GM18873 (cell line): ENCODE measurements around the gene ZNF469.

Experiments
- ATAC-seq: cut with Tn5 transposase; IDR thresholded peaks from one replicate; pipeline ENCODE4 v1.9.1; 2021; ENCODE audit warnings: mild to moderate bottlenecking, moderate library complexity, moderate number of reproducible peaks; ENCODE audit not compliant: unreplicated experiment, low FRiP score

The ZNF469 gene

GRCh38 chr16:88345721-88346560 is 36.8 kb upstream of the ZNF469 start:
- ATAC-seq: no peak

DNA sequence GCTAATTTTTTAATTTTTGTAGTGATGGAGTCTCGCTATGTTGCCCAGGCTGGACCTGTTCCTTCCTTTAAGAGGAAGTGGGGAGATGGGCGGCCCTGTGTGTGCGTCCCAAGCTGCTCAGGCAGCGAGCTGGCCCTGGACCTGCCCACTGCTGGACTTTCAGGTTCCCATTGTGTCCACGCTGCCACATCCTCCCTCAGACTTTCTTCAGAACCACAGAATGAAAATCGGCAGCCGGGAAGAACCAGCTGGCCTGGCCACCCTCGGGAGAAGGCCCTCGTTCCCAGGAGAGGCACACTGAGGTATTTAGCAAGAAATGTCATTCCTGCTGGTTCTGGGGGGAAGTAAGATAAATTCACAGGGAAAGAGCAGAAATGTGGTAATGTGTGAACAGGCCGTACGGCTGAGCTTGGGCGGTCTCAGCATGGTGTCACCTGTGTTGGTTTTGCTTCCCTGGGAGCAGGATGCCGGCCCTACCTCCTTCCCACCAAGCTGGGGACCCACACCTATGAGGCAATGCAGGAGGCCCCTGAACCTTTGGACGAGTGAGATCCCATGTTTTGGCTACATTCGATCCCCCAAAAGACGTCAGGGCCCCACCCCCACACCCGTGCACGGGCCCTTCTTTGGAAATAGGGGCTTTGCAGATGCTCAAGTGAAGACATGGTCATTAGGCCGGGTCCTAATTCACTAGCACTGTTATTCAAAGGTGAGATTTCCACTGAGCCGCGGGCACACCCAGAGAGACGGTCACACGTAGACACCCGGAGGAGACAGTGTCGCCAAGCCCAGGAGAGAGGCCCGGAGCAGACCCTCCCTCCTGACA is 35.9 kb upstream of the ZNF469 start:
- no peak for ATAC-seq

GRCh38 chr16:88347656-88348376 is 34.9 kb upstream of the ZNF469 start:
- no peak for ATAC-seq

DNA sequence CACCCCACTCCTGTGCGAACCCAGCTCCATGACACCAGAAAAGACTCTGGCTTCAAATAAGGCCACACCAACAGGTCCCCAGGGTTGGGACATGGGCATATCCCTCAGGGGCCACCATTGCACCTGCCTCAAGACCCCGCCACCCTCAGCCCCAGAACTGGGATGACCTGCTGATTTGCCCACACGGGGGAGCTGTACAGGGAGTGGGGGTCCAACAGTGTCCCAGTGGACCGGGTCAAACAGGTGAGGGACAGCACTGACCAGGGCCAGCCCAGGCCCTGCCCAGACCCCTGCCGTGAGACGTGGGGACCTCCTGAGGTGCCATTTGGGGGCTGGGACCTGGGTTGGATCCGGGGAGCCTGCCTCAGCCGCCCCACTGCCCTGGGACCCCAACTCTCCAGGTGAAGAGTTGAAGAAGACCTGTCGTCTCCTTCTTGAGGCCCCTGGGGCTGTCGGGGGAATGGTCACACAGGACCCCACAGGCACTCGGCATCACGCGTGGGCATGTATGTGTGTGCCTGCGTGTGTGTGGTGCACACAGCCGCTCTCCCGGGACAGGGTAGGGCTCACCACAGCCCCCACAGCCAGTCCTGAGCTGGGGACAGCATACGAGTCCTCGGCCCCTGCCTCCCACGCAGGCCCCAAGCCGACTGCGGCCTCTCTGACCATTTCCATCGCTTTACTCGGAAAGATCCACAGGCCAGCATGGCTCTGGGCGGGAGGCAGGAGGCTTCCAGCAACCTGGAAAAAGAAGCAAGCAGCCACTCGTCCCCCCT is 34.2 kb upstream of the ZNF469 start:
- no peak for ATAC-seq

DNA sequence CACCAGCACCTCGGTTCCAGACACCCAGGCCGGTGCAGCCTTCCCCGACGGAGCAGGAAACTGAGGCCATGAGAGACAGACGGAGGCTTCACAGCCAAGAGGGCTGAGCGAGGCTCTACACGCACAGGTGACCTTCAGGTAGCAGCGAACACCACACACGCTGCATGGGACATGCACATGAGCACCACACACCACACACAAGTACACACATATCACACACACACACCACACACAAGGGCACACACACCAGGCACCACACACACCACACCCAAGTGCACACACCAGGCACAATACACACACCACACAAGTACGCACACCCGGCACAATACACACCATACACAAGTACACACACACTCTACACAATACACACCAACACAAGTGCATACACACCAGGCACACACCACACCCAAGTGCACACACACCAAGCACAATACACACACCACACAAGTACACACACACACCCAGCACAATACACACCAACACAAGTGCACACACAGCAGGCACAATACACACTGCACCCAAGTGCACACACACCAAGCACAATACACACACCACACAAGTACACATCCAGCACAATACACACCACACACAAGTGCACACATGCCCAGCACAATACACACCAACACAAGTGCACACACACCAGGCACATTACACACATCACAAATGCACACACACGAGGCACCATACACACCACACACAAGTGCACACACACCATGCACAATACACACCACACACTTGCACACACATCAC is 33.4 kb upstream of the ZNF469 start:
- no peak for ATAC-seq

DNA sequence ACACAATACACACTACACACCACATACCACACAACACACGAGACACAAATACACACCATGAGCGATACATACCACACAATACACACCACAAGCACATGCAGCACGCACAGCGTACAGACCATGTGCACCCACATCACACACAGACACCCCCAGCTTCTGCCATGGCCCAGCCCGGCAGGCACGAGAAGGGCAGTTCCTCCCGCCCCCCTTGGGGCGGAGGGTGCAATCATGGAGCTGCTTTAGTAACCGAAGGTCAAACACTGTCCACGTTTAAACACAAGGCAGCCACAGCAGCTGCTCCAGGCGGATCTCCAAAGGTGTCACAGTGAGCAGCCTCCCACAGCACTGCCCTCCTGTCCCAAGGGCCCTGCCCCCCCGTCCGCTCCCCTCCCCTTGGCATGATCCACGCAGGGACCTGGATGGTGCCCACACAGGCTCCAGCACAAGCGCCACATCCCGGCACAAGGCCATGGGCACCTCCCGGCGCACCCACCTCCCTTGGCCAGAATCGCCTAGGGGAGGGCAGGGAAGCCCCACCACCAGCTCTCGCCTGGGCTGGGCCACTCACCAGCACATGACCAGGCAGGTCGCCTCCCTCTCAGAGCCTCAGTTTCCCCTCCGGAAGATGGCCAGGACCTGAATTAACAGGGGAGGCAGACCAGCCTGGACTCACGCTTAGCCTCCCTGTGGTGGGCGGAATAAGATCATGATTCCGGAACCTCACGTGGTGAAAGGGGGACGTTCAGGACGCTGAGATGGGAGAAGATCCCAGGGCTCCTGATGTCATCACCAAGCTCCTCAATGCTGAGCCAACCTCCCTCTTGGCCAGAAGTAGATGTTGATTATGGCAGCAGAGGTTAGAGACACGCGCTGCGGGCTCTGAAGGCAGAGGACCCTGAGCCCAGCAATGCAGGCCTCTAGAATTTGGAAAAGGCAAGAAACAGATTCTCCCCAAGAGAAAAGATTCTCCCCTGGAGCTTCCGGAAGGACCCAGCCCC is 32.6 kb upstream of the ZNF469 start:
- no peak for ATAC-seq

DNA sequence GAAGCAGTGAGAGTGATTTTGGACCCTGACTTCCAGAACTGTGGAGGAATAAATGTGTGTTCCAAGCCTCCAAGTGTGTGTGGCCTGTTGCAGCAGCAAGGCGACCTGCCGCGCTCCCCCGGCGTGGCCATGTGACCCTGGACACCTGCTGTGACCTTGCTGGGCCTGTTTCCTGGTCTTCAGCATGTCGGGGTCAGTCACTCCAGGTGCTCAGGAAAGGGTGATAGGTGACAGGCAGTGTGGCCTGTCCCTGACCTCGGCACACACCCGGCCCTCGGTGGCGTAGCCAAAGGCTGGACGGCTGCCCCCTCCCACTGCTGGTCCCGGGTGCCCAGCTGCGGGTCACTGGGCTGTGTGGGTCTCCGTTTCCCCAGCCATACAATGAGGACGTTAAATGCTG is 31.8 kb upstream of the ZNF469 start:
- ATAC-seq: no peak

DNA sequence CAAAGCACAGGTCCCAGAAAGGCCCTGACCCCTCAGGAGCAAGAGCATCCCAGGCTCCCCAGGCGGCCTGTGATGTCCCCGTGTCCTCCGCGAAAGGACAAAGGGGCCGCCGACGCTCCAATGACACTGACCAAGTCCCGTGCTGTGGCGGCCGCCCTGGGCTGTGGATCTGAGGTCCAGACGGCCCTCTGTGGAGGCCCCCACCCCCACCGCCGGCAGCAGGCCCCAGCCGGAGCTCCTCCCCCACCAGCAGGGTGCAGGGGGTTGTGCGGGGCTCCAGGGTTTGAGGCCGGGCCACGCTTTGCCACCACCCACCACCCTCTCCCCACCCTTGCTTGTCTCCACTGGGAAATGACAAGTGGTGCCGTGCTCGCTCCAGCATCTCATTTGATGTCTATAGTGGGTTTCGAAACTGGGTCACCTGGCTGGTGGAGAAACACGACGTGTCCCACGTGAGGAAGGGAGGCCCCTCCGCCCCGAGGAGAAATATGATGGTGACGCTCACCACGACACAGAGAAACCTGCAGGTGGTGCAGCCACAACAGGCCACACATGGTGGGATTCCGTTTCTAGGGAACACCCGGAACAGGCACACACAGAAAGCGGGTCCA is 31.2 kb upstream of the ZNF469 start:
- no peak for ATAC-seq

DNA sequence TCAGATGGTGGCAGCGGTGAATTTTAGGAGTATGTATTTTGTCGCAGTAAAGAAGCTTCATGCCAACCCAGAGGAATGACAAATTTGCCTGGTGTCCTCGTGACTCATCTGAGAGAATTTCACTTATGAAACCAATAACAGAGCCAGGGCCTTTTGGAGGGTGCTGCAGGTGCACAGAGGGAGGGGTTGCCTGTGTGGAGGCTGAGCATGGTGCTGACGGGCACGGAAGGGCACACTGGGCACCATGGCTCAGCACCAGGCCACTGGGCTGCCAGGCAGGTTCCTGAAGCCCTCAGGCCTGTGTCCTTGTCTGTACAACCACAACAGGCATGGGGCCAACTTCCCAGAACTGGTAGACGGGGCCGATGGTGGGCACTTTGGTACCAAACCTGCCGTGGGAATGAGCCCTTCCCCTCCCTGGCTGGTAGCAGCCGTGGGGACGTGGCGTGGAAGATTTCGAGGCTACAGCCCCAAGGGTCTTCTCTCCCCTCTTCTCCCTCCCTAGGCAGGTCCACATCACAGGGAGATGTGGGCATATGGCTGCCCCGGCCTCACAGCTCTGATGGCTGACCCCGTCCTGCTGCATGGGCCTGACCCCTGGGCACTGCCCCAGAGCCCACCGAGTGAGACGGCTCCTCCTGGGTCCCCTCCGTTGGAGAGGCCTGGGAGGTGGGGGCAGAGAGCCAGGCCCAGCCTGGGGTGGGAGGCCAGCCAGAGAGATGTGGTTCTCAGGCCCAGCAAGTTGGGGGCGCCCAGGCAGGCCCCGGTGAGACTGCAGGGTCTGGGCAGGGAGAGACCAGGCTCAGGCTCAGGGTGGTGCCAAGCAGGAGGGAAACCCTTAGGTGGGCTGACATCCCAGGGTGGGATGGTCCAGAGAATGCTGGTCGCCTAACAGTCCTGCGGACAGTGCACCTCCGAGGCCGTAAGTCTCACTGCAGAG is 30.2 kb upstream of the ZNF469 start:
- no peak for ATAC-seq

DNA sequence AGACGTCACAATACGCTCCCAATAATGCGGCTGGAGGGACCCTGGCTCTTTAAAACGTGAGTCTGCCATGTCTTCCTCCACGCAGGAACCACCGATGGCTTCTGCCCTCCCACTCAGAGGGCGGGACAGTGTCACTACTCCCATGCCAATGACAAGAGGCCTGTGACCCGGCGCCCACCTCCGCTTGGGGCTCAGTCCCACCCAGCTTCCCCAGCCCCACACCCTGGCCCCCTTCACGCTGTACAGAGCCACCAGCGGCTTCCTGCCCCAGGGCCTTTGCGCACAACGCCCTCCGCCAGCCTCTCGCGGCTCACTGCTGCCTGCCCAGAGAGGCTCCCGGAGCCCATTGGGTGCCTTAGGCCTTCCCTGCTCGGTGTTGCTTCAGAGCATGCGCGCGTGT is 29.5 kb upstream of the ZNF469 start:
- ATAC-seq: no peak

DNA sequence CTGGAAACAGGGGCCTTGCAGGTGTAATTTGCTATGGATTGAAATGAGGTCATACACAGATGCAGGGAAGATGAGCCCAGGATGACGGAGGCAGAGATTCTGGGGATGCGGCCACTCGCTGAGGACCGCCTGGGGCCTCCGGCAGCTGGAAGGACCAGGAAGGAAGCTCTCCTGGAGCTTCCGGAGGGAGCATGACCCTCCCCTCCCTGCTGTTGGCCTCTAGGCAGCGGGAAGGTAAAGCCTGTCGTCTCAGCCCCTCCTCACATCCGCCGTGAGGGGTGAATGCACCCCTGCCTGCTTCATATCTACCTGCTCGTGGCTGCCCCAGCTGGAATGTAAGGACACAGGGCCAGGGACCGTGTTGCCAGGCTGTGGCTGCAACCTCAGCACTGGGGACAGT is 29.1 kb upstream of the ZNF469 start:
- ATAC-seq: no peak

GRCh38 chr16:88354229-88355092 is 28.3 kb upstream of the ZNF469 start:
- no peak for ATAC-seq

DNA sequence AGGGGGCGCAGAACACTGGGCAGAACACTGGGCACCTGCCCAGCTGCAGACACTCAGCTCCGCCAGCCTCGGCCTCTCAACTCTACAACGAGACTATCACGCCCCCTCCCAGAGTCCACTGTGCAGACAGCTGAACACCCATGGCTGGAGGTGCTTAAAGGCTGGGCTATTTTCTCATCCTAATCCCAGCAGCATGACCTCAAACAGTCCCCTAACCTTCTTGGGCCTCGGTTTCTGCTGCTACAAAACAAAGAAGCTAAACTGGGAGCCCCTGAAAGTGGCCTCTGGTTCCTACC is 27.7 kb upstream of the ZNF469 start:
- no peak for ATAC-seq

DNA sequence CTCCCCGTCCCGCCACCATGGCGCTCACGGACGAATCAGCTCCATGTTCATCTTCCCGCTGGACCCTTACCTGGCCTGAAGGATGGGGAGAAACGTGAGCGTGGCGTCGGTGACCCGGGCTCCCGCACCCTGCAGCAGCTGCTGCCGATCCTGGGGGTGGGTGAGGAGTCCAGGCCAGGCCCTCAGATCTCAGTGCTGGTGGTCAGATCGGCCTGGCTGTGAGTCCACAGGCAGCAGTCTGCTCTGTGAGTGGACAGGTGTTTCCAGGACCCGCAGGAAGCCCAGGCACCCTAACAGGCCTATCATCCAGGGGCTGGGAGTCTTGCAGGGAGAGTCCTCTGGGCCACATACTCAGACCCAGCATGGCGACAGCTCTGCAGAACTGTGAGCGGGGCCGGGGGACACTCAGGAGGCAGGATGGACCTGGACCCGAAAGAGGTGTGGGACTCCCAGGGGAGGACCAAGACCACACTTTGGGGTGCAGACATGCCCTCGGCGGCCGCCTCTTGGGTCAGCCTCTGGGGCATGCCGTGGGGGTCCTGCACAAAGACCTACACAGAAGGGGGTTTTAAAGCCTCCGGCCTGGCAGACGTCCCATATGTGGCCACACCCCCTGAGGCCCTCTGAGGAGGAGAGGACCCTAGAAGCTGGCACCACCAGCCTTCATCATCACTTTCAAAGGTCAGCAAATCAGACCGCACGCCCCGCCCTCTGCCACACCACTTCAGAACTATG is 27.2 kb upstream of the ZNF469 start:
- ATAC-seq: no peak

DNA sequence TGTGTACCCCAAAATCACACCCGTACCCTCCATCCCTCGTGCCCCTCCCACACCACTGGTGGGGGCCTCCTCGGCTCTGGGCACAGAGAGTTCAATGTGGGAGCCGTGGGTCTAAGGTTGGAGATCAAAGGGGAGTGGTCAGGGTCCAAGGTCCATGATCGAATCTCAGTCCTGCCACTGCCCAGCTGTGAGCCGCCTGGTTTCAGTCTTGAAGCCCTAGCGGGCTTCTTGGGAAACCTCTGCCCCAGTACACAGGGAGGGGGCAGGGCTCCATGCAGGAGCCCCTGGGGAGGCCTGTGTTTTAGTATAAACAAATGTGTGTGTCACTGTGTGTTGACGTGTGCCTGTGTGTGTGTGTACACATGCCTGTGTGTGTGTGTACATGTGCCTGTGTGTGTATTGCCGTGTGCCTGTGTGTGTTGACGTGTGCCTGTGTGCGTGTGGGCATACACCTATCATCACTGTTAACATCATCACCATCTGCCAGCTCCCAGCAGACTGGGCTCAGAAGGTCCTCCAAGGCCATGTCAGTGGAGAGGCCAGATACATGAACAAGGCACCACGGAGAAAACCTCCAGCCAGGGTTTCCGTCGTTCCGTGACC is 26.5 kb upstream of the ZNF469 start:
- ATAC-seq: no peak
